HG03135 (cell line): Measurements from ENCODE around the gene GALNT18.

Experiments
- ATAC-seq: cut with Tn5 transposase; IDR thresholded peaks from one replicate; pipeline ENCODE4 v1.9.1; 2021; ENCODE audit warnings: mild to moderate bottlenecking, moderate library complexity; ENCODE audit not compliant: unreplicated experiment

Gene GALNT18

GRCh38 chr11:11501546-11502262 is 120.1 kb downstream of the GALNT18 start:
- no peak for ATAC-seq

- ATAC-seq: no peak
Measured at GRCh38 chr11:11500744-11501487, 120.9 kb downstream of the GALNT18 start.

- no peak for ATAC-seq
Measured at GRCh38 chr11:11499300-11499699, 122.5 kb downstream of the GALNT18 start.

GRCh38 chr11:11498195-11498594 is 123.6 kb downstream of the GALNT18 start:
- no peak for ATAC-seq

- no peak for ATAC-seq
Measured at GRCh38 chr11:11496879-11497278, 124.9 kb downstream of the GALNT18 start.

- no peak for ATAC-seq
Measured at GRCh38 chr11:11494348-11494747, 127.5 kb downstream of the GALNT18 start.

- ATAC-seq: no peak
Measured at GRCh38 chr11:11493698-11494097, 128.1 kb downstream of the GALNT18 start.

- ATAC-seq: no peak
Measured at GRCh38 chr11:11491589-11491988, 130.2 kb downstream of the GALNT18 start.

GRCh38 chr11:11491014-11491413 is 130.8 kb downstream of the GALNT18 start:
- ATAC-seq: no peak

GRCh38 chr11:11486423-11486822 is 135.4 kb downstream of the GALNT18 start:
- no peak for ATAC-seq

GRCh38 chr11:11486002-11486401 is 135.8 kb downstream of the GALNT18 start:
- no peak for ATAC-seq

GRCh38 chr11:11483627-11484026 is 138.2 kb downstream of the GALNT18 start:
- ATAC-seq: no peak

GRCh38 chr11:11482730-11483129 is 139.1 kb downstream of the GALNT18 start:
- no peak for ATAC-seq

GRCh38 chr11:11481371-11481770 is 140.4 kb downstream of the GALNT18 start:
- ATAC-seq: no peak

- ATAC-seq: no peak
Measured at GRCh38 chr11:11480971-11481370, 140.8 kb downstream of the GALNT18 start.

- no peak for ATAC-seq
Measured at GRCh38 chr11:11478687-11479086, 143.1 kb downstream of the GALNT18 start.

GRCh38 chr11:11477695-11478420 is 143.9 kb downstream of the GALNT18 start:
- no peak for ATAC-seq

GRCh38 chr11:11476971-11477645 is 144.7 kb downstream of the GALNT18 start:
- no peak for ATAC-seq

- ATAC-seq: no peak
Measured at GRCh38 chr11:11476499-11476898, 145.3 kb downstream of the GALNT18 start.

- no peak for ATAC-seq
Measured at GRCh38 chr11:11472106-11472505, 149.7 kb downstream of the GALNT18 start.

- ATAC-seq: no peak
Measured at GRCh38 chr11:11471201-11471600, 150.6 kb downstream of the GALNT18 start.
